Measurements from ENCODE around the gene RREB1. TPM values are rescaled to one million over a fixed set of nuclear protein-coding genes. Genes with fewer than 3 reads are reported as not detected.

Gene RREB1
- total RNA-seq, 6 donors from 2014 or later: 44.2 to 112 (median 60.5) TPM

DNA sequence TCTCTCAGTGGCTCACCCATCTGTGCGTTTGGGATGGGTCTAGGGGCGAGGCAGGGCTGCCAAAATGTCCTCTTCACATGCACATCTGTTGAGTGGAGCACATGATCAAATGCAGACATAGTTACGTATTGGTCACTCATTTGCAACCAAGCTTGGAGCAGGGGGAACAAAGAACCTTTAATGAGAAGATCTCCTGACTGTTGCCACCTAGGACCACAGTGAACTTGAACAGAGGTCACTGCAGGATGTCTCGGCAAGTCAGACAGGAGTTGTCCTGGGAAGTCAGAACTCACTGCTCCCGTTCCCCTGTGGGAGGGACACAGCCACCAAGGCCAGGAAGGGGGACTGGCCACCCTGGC is 131.8 kb downstream of the RREB1 start:
- Histone ChIP-seq H3K27me3 (no peaks in the 10 kb centered on the region), H3K27ac (peak overlapping the region in 2 of 4 donors; percentile 1 to 36)

GRCh38 chr6:7240351-7240750 is 132.6 kb downstream of the RREB1 start:
- Histone ChIP-seq H3K4me1 (peaks cover 32 to 43% (median 36%) of the 10 kb centered on the region in 4 donors), H3K36me3 (peaks cover 0 to 25% (median 2%) of the 10 kb centered on the region in 4 donors), H3K27ac (peak overlapping the region in 1 of 4 donors; percentile 62), H3K9me3 (no peaks in the 10 kb centered on the region), H3K27me3 (no peaks in the 10 kb centered on the region), H3K4me3 (no peak overlapping the region)
- 90 to 94% methylated on average over 9 of the region's 9 CpGs for WGBS, 2 donors
- no peak for TF ChIP-seq POLR2AphosphoS5 (IDR thresholded peaks at IDR 0.05)
- TF ChIP-seq POLR2A (IDR thresholded peaks at IDR 0.05): no peak
- no peak for DNase-seq
- no peak for ATAC-seq (ENCODE audit: low FRiP score in 2 of 2)

More for the DNA sequence above, 131.8 kb downstream of the RREB1 start:
- 80 to 92% methylated on average over 5 of the region's 5 CpGs for WGBS, 2 donors
- no peak for ATAC-seq (ENCODE audit: low FRiP score in 2 of 2)
- DNase-seq: no peak
- H3K4me1 ChIP-seq: peaks cover 32 to 47% (median 37%) of the 10 kb centered on the region in 4 donors
- no peak overlapping the region for H3K4me3 ChIP-seq
- no peaks in the 10 kb centered on the region for H3K9me3 ChIP-seq
- peaks cover 0 to 26% (median 9%) of the 10 kb centered on the region in 4 donors for H3K36me3 ChIP-seq
- TF ChIP-seq, protein P1, sequence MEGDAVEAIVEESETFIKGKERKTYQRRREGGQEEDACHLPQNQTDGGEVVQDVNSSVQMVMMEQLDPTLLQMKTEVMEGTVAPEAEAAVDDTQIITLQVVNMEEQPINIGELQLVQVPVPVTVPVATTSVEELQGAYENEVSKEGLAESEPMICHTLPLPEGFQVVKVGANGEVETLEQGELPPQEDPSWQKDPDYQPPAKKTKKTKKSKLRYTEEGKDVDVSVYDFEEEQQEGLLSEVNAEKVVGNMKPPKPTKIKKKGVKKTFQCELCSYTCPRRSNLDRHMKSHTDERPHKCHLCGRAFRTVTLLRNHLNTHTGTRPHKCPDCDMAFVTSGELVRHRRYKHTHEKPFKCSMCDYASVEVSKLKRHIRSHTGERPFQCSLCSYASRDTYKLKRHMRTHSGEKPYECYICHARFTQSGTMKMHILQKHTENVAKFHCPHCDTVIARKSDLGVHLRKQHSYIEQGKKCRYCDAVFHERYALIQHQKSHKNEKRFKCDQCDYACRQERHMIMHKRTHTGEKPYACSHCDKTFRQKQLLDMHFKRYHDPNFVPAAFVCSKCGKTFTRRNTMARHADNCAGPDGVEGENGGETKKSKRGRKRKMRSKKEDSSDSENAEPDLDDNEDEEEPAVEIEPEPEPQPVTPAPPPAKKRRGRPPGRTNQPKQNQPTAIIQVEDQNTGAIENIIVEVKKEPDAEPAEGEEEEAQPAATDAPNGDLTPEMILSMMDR (IDR thresholded peaks at IDR 0.05): no peak
- no peak for TF ChIP-seq POLR2A (IDR thresholded peaks at IDR 0.05)
- no peak for TF ChIP-seq EP300 (IDR thresholded peaks at IDR 0.05)
- TF ChIP-seq POLR2AphosphoS5 (IDR thresholded peaks at IDR 0.05): no peak

- ATAC-seq (ENCODE audit: low FRiP score in 2 of 2): no peak
- TF ChIP-seq EP300 (IDR thresholded peaks at IDR 0.05): no peak
- no peak for TF ChIP-seq POLR2A (IDR thresholded peaks at IDR 0.05)
- TF ChIP-seq, protein P1 (IDR thresholded peaks at IDR 0.05): no peak
- TF ChIP-seq POLR2AphosphoS5 (IDR thresholded peaks at IDR 0.05): no peak
- WGBS, 2 donors: 67 to 80% methylated on average over 10 of the region's 10 CpGs
Observed at GRCh38 chr6:7241160-7241559, 133.4 kb downstream of the RREB1 start.

DNA sequence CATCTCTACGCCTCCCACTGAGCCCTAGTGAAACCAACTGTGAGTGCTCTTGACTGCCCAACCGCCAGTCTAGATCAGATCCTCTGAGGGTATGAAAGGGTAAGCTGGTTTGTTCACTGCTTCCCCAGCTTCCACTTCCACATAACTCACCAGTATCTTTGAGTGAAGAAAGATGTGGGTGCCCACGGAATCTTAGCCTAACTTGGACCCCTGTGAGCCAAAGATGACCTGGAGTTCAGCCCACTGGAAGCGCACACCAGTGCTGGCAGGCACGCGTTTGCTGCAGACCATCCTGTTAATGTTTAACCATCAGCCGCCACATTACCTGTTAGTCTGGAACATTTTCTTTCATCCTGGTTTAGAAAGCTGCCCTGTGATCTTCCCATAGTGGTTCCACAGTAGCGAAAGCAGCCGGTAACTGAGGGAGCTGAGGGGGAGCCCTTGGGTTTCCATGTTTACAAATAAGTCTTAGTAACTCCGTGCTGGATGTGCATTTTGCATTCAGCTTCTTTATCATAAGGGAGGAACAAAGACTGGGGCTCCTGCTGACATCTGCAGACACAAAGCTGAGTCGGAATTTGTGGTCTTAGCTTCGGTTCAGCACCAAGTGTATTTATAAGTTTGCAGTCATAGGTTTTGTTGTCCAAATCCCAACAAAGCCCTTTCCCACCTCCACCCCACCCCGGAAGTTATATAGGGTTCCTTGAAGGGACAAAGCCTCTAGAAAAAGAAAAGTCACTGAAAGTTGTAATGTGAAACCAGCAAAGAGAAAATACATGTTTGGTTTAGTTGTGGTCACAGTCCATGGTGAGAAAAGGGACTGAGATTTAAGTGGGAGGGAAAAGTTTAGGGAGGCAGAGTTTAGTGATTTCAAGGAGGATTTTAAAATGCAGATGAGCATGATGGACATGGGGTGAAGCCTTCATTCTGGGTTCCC is 134.2 kb downstream of the RREB1 start:
- Histone ChIP-seq H3K36me3 (peaks cover 7 to 35% (median 18%) of the 10 kb centered on the region in 4 donors), H3K27ac (peak overlapping the region; percentile 45 to 78 (median 68)), H3K9me3 (no peaks in the 10 kb centered on the region), H3K4me3 (no peak overlapping the region), H3K4me1 (peaks cover 28 to 32% (median 30%) of the 10 kb centered on the region in 4 donors), H3K27me3 (no peaks in the 10 kb centered on the region)
- TF ChIP-seq, protein P1 (IDR thresholded peaks at IDR 0.05): no peak
- no peak for TF ChIP-seq POLR2A (IDR thresholded peaks at IDR 0.05)
- no peak for TF ChIP-seq EP300 (IDR thresholded peaks at IDR 0.05)
- no peak for TF ChIP-seq POLR2AphosphoS5 (IDR thresholded peaks at IDR 0.05)
- ATAC-seq (ENCODE audit: low FRiP score in 2 of 2) (no peak), DNase-seq (peak in 1 of 2 donors; percentile 50)
- 39 to 57% methylated on average over 11 to 13 of the region's 13 CpGs for WGBS, 2 donors

More at GRCh38 chr6:7241160-7241559, 133.4 kb downstream of the RREB1 start:
- Histone ChIP-seq H3K4me1 (peaks cover 28 to 35% (median 31%) of the 10 kb centered on the region in 4 donors), H3K4me3 (no peak overlapping the region), H3K27me3 (no peaks in the 10 kb centered on the region), H3K36me3 (peaks cover 4 to 26% (median 9%) of the 10 kb centered on the region in 4 donors), H3K27ac (peak overlapping the region; percentile 36 to 78 (median 68)), H3K9me3 (no peaks in the 10 kb centered on the region)
- DNase-seq: no peak

DNA sequence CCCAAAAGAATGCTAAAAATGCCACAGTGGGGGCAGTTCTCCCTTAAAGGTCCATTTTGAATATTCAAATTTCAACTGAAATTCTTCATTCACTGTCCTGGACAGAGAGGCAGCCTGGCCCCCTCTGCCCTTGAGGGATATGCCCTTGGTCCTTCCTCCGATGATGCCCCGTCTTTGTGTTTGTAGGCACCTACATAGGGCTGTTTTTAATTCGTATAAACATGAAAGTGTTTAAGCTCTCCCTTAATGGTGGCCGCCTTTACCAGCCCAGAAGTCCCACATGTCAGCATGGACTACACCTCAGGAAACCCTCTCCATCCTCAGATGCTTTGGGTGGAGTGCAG is 135.0 kb downstream of the RREB1 start:
- Histone ChIP-seq H3K9me3 (no peaks in the 10 kb centered on the region), H3K36me3 (peaks cover 10 to 43% (median 26%) of the 10 kb centered on the region in 4 donors), H3K4me1 (peaks cover 28 to 32% (median 30%) of the 10 kb centered on the region in 4 donors), H3K4me3 (no peak overlapping the region), H3K27me3 (no peaks in the 10 kb centered on the region), H3K27ac (peak overlapping the region; percentile 45 to 78 (median 68))
- no peak for DNase-seq
- no peak for TF ChIP-seq POLR2A (IDR thresholded peaks at IDR 0.05)
- TF ChIP-seq, protein P1 (IDR thresholded peaks at IDR 0.05): no peak
- no peak for TF ChIP-seq POLR2AphosphoS5 (IDR thresholded peaks at IDR 0.05)
- TF ChIP-seq EP300 (IDR thresholded peaks at IDR 0.05): no peak
- whole genome bisulfite sequencing, 2 donors: 59 to 72% methylated on average over 4 of the region's 4 CpGs
- no peak for ATAC-seq (ENCODE audit: low FRiP score in 2 of 2)

Data from upper lobe of left lung (tissue), 6 donors.